ENCODE measurements around the gene SRPX2.

SRPX2 gene

DNA sequence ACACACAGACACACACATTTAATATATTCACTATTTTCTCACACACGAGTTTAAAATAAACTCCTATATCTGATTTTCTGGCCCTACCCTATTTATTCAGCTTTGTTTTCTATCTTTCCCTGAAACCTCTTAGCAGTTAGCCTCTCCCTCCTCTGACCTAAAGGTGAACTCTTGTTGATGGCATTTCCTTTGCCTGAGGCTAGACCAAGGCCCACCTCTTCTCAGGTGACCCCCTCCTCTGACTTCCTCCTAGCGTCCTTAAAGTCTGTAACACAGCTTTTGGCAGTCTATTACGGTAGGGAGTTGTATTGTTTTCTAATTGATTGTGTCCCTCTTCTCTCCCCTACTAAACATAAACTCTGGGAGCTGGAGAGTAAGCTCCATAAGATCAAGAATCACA lies 1.7 kb upstream of the SRPX2 start:
- TF ChIP-seq CTCF (conservative IDR thresholded peaks at IDR 0.05), result no peak
- no peak overlapping the region for H3K27ac ChIP-seq

GRCh38 chrX:100643212-100643611 lies 787 bp upstream of the SRPX2 start:
- no peak overlapping the region for H3K27ac ChIP-seq
- TF ChIP-seq CTCF (conservative IDR thresholded peaks at IDR 0.05), result no peak

DNA sequence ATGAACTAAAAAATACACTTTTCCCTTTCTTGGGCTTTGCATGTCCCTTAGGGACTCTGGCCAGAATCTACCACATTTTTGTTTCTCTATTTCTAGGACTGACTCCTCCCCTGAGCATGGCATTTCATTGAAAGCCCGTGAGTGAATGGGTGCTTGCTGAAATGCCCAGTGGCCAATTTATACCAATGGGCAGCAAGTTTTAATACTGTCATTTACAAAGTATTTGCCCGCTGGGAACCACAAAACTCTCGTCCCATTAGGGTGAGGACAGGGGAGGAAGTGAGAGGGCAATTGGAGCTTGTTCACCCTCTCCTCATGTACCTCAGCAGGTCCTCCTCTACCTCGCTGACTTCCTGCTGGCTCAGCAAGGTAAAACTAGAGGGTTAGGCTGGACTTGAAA lies 1.1 kb downstream of the SRPX2 start:
- no peak for TF ChIP-seq CTCF (conservative IDR thresholded peaks at IDR 0.05)
- no peak overlapping the region for H3K27ac ChIP-seq

GRCh38 chrX:100647095-100647494 lies 3.1 kb downstream of the SRPX2 start:
- H3K27ac ChIP-seq, result no peak overlapping the region
- TF ChIP-seq CTCF (conservative IDR thresholded peaks at IDR 0.05), result no peak

DNA sequence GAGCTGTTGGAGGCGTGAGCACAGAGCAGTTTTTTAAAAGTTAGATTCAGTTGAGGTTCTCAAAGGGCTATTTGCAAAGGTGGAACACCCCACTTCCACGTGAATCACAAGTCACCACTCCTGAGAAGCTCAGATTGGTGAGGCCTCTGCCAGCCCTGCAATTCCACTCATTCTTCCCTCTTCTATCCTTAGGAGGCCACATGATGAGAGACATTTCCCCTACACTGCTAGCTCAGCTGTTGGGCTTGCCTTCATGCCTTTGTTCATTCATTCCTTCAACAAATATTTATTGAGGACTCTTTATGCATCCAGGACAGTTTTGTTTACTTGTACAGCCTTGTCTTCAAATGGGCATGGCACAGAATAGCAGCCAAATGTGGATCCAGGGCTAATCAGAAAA lies 3.7 kb downstream of the SRPX2 start:
- no peak for TF ChIP-seq CTCF (conservative IDR thresholded peaks at IDR 0.05)
- no peak overlapping the region for H3K27ac ChIP-seq

- H3K27ac ChIP-seq, result no peak overlapping the region
Measured at GRCh38 chrX:100648458-100649417, 4.7 kb downstream of the SRPX2 start.

More at GRCh38 chrX:100648458-100649417, 4.7 kb downstream of the SRPX2 start:
- no peak for TF ChIP-seq CTCF (conservative IDR thresholded peaks at IDR 0.05)

Data from VCaP (cell line).